NAMALWA (cell line): ENCODE measurements around the gene SERTAD3.

Experiments used
- DNase-seq: peaks from one replicate; pipeline ENCODE4 v3.0.0-alpha.2; 2015; ENCODE audit warnings: low spot score

The SERTAD3 gene

DNA sequence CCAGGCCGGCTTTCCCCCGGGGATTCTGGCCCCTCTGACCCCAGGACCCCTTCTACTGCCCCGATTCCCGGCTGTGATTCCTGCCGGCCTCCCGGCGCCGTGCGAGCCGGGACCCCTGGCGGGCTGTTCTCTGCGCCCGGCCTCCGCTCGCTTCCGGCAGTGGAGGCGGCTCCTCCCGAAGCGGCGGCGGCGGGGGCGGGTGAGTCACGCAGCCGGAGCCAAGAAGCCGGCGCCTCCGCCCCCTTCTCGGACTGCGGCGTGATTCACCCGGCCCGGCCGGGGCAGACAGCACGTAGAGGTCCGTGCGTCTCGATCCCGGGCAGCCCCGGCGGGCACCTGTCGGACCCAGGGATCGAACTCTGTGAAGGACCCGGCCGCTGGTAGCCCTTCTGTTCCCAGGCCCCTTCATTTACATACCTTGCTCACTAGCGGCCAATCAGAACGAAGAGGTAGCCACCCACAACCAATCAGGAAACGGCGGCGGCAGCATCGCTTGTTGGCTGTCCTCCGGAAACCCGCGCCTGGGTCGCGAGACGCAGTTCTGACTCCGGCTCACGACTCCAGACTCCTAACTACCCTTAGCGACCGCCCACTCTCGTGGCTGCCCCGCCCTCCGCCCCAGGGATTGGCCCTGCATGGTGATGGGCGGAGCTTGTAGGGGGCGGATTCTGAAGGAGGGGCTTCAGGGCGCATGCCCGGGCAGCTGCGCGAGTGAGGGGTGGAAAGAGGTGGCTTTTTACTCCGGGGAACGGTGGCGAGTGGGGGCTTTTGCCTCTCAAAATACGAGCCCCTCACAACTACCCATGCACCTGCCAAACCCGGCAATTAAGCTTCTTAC lies 18.5 kb downstream of the SERTAD3 start, which contains the start of gene SERTAD1:
SERTAD1 (minus strand) TSS at position 543 of the 838 bp plus-strand sequence. CDS start 2,446 bp downstream, outside the sequence.
- DNase-seq, result peak; percentile 99

DNA sequence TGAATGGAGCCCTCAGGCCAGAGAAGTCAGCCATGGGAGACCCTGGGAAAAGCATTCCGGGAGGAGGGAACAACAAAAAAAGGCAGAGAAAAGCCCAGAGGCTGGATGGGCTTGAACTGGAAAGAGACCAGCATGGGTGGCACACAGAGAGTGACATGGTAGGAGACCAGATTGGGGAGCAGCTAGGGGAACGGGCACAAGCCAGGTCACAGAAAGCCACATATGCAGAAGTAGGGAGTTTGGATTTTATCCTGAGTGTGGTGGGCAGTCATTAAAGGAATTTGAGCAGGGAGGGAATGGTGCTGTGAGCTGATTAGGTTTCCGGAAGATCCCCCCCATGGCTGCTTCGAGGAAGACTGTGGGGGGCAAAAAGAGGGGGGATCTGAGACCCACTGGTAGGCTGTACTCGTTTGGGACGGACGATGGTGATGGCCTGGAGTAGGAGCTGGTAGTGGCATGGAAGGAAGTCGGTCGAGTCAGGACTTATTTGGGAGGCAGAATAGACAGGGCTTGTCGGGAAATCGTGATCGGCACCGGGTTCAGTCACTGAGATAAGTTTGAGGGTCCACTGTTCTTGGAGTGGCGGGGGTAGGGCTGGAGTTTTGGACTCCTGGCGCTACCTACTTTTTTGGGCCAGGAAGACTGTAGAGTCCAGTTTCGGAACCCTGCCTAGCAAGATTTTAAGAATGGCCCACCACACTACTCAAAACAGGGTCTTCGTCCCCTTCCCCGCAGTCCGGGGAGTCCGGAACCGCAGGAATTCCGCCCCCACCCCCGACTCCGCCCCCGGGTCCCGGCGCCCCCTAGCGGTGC lies 19.3 kb downstream of the SERTAD3 start:
- peak; percentile 40 for DNase-seq

DNA sequence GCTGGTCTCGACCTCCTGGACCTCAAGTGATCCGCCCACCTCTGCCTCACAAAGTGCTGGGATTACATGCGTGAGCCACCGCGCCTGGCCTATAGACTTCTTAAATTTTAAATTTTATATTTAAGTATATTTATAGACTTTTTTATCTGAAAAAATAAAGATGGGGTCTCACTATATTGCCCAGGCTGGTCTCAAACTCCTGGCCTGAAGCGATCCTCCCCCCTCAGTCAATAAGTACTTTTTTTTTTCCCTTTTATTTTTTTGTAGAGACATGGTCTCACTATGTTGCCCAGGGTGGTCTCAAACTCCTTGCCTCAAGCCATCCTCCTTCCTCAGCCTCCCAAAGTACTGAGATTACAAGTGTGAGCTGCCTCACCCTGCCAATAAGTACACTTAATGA lies 20.2 kb downstream of the SERTAD3 start:
- no peak for DNase-seq

DNA sequence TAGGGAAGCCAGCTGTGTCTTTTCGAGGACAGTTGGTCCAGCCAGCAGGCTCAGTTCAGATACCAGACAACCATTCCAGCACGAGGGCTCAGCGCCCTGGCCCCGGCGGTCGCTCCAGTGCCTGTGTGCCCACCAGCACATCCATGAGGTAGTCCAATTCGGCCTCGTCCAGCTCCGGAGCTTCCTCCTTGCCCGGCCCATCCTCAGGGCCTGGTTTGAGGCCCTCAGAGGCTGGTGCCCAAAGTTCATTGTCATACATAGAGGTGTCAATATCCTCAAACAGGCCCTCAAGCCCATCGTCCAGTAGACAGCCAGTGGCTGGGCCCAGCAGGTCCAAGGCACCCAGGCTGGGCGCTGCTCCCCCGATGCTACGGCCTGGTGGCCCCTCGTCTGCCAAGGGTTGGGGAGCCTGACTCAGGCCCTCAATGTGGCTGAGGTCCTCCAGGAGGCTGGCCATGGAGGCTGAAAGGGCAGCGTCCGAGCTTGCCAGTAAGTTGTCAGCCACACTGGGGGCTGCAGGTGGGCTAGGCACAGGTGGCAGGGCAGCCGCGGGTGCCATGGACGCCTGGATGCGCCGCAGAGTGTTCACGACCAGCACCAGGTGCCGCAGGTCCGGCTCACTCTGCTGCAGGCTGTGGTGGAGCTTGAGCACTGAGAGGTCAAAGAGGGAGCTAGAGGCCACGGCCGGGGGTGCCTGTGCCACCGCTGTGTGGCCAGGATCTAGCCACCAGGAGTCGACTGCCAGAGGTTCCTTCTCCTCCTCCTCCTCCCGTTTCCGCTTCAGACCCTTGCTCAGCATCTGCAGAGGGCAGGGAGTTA lies 21.2 kb downstream of the SERTAD3 start:
- no peak for DNase-seq

DNA sequence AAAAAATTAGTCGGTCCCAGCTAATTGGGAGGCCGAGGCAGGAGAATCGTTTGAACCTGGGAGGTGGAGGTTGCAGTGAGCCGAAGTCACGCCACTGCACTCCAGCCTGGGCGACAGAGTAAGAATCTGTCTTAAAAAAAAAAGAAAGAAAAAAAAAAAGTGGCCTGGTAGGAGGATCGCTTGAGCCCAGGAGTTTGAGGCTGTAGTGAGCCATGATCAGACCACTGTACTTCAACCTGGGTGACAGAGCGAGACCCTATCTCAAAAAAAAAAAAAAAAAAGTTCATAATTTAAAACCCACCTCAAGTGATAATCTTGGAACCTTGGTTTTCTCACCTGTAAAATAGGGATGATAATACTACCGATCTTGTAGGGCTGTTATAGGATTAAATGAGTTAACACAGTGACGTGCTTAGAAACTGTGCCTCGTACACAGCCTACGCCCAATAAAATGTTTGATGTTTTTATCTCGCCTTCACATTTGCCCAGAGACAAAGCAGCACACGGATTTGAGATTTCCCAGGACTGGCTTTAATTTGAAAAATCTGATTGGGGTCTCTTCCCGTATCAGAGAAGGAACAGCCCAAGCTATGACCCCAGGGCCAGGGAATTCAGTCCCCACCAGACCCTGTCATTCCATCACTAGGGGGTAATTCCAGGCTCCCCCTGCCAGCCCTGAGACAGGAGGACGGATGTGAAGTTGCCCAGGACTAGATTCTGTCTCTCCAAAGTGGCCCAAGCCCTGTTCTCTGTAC lies 22.0 kb downstream of the SERTAD3 start:
- DNase-seq, result no peak

DNA sequence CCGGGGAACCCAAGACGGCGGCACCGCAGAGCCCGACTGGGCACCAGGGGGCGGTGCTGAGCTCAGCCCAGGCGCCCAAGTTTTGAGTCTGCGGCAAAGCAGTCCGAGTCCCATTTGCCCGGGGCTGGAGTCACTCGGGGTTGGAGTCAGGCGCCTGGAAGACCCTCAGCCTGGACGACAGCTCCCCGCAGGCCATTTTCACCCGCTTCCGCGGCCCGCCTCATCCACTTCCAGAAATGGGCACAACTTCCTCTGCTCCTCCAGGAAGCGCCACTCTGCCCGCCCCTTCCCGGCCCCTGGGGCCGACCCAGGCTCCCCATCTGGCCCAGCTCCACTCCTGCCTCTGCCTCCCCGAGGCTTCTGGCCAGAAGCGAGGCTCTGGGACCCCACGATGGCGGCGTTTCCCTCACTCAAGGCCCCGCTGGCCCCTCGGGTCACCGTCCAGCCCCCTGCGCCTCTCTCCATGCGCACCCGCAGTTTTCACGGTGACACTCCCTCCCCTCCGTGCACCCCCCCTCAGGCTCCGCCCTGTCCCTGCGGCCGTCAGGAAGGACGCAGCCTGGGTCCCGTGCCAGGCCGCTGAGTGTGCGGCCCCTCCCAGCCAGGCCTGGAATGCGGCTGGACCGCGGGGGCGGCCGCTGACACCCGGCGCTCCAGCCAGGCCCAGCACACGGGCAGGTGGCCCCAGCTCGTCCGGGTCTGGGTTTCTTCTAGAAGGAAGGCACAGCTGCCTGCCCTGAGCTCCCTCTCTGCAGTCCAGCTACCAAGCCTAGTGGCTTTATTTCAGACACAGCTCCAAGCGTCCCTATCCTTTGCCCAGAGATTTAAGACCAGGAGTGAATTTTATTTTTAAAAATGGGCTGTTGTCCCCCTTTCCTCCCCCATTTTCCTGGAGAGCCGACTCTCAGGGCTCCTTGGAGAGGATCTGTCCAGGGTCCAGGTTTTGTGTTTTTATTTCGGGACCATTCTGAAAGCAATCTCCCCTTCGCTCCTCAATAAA lies 23.1 kb downstream of the SERTAD3 start:
- peak; percentile 84 for DNase-seq

DNA sequence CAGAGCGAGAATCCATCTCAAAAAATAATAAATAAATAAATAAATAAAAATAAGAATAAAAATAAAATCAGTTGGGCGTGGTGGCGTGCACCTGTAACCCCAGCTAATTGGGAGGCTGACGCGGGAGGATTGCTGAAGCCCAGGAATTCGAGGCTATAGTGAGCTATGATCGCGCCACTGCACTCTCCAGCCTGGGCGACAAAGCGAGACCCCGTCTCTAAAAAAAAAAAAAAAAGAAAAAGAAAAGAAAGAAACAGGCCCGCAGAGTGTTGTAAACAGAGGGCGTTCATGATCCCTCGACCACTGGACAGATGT lies 23.7 kb downstream of the SERTAD3 start:
- no peak for DNase-seq

DNA sequence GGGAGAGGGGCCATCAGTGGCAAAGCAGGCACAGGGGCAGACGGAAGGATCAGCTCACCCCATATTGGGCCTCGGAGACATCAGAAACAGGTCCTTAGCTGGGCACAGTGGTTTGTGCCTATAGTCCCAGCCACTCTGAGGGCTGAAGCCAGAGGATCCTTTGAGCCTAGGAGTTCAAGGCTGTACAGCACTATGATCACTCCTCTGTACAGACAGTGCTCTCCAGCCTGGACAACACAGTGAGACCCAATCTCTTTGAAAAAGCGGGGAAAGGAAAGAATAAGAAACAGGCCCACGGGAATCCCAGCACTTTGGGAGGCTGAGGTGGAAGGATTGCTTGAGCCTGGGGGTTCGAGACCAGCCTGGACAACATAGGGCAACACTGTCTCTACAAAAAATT lies 24.4 kb downstream of the SERTAD3 start:
- DNase-seq, result no peak

DNA sequence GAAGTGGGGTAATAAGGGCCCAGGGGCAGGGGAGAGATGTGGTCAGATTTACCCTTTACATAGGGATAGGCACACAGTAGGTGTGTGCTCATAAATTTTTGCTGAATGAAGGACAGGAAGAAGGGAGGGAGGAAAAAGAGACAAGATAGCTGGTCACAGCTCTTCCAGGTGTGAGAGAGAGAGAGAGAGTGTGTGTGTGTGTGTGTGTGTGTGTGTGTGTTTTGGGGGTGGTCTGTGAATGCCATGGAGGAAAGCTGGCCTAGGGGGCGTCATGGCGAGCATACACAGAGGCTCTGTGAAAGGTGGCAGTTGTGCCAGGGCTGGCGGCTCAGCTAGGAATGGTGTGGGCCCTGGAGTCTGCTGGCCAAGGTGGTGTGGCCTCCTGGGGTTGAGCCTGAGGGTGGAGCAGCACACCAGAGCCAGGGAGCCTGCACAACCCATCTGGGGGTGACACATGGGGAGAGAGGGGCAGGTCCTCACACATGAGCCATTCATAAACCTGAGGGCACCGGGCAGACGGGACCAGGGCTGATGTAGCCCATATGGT lies 25.0 kb downstream of the SERTAD3 start:
- no peak for DNase-seq

DNA sequence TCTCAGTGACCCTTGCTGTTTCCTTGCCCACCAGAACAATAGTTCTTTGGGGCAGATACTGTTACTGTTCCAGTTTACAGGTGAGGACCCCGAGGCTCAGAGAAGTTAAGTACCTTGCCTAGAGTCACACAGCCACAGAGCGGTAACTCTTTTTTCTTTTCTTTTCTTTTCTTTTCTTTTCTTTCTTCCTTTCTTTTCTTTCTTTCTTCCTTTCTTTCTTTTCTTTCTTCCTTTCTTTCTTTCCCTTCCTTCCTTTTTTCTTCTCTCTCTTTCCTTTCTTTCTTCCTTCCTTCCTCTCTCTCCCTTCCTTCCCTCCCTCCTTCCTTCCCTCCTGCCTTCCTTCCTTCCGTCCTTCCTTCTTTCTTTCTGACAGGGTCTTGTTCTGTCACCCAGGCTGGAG lies 26.1 kb downstream of the SERTAD3 start:
- no peak for DNase-seq

DNA sequence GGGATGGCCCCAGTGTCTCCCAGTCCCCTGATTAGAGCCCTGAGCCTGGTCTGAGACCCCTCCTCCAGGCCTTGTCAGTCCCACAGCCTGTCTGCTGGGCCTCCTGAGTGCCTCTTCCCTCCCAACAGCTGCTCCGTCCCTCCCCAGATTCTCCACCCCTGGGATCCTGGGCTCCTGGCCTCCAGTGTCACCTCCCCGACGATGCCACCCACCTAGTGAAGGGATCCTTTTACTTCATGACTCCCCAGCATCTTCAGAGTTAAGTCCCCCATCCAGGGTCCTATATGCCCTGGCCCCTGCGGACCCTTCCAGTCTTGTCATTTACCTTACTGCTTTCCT lies 26.5 kb downstream of the SERTAD3 start:
- no peak for DNase-seq

DNA sequence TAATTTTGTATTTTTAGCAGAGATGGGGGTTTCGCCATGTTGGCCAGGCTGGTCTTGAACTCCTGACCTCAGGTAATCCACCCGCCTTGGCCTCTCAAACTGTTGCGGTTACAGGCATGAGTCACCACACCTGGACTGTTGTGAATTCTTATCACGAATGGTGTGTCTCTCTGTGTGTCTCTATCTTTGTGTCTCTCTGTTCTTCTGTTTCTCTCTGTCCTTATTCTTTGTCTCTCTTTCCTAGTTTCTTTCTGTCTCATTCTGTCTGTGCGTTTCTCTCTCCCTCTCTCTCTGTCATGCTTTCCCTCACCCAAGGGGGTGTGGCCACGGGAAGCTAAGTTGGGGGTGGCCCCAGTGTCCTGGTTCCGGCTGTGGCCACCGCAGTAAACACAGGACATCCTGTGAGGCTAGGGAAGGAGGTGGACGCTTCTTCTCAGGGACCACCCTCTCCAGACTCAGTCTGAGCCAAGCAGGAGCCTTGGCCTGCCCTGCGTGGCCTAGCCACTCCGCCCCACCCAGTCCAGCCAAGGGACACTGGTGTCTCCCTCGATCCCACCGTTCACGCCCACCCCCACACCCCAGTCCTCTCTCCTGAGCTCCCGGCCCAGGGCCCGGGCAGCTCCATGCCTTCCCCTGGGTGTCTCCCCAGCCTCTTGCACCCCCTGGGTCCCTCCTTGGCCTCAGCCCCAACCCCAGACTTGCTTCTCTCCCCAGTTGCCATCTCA lies 27.1 kb downstream of the SERTAD3 start:
- DNase-seq, result no peak

DNA sequence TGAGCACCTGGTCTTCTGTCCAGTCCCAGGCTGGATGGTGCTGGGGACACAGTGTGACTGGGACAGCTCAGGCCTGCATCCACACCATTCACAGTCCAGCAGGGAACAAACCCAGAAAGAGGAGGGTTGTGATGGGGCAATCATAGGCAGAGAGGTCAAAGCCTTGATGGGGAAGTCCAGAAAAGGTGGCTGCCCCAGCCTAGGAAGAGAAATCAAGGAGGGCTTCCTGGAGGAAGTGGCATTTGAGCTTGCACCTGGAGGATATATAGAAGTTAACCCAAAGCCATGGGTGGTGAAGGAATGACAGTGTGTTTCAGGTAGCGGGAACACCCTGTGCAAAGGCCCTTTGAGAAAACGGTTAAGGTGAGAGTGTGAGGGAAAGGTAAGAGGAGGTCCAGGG lies 28.4 kb downstream of the SERTAD3 start:
- no peak for DNase-seq

DNA sequence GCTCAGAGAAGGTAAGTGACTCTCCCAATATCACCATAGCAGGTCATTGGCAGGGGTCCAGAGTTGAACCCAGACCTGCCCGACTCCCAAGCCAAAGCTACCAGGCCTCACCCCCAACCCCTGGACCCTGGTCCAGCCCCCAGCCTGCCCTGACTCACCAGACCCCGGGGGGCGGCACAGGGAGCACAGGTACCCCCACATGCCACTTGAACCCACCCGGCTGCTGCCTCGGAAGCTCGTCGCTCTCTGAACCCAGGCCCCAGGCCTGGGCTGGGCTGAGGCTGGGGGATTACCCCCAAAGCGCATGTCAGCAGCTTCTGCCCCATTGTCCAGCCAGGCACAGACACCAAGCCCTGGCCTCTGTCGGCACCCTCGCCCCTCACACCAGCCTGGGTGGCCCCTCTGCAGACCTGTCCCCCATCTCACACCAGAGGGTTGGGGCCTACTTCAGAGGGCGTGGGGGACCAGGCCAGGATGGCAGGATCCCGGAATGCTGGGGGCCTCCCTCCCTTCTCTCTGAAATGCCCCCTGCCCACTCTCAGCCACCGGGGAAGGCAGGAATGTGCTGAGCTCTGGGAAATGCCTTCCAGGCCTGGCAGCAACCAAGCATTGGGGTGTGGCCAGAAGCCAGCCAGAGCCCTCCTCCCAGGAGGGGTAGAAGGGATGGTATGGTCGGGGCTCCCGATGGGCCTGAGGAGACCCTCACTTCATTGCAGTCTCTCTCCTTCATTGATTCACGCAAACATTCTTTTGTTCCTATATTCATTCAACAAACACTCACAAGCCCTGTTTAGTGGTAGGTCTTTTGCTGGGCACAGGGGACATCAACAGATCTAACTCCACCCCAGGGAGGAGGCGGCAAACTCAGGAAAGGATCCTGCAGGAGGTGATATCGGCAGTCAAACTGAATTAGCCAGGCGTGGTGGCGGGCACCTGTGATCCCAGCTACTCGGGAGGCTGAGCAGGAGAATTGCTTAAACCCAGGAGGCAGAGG lies 29.3 kb downstream of the SERTAD3 start:
- DNase-seq, result no peak

DNA sequence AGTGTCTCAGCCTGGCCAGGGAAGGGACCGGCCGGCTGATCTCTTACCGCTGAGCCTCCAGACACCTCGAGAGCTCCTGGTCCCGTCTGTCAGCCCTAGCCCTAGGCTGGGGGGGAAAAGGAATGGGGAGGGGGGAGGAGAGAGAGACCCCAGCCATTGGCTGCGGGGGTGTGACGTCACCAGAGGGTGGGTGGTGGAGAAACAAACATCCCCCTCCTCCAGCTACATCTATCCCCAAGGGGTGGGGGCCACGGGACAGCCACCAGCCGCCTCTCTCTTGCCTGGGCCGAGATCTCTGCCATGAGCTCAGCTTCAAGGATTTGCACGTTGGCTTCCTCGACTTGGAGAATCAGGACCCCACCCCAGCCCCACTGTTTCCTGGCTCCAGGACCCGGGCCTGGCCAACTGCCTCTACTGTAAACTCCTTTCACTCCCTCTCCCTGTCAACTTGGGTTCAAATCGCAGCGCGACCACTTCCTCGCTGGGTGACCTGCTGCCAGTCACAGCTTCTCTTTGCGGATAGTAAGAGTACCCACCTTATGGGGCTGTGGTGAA lies 30.8 kb downstream of the SERTAD3 start, which contains the start of gene PRX:
PRX (minus strand) TSS at position 88 of the 555 bp plus-strand sequence. CDS start 5,446 bp downstream, outside the sequence.
- no peak for DNase-seq

DNA sequence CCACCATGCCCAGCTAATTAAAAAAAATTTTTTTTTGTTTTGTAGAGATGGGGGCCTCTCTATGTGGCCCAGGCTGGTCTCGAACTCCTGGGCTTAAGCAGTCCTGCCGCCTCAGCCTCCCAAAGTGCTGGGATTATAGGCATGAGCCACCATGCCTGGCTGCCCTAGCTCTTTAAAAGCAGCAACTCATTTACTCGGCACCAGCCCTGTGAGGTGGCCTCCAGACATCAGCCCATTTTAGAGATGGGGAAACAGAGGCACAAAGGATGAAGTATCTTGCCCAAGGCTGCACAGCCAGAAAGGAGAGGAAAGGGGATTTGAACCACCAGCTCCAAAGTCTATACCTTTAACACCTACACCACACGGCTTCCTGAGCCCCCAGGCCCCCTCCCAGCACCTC lies 31.3 kb downstream of the SERTAD3 start:
- no peak for DNase-seq

DNA sequence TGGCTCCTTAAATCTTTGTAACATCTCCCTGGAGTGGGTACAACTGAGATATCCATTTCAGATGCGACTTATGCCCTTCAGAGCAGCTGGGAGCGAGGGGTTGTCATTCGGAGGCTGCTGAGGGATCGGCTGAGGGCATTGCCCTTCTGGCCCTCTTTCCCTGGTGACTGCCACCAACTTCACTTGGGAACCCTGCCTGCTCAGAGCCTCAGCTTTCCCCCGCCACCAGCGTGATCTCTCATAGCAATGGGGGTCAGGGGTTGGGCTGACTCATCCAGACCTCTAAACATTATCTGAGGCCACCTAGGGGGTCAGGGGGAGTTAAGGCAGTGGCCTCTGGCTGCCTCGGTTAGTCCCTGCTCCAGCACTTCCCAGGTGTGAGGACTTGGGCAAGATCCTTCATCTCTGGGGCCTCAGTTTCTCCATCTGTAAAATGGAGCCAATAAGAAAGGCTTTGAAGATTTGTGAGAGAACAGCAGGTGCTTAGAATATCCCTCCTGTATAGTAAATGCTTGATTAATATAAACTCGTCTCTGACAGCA lies 32.1 kb downstream of the SERTAD3 start:
- no peak for DNase-seq
